Spleen (tissue), 11 donors: ENCODE data around the gene HADHB. TPM values are rescaled to one million over a fixed set of nuclear protein-coding genes. Genes with fewer than 3 reads are reported as not detected.

ENCODE experiments used
- DNase-seq: peaks from one replicate; pipeline ENCODE4 v3.0.0-alpha.2; 2020
- H3K27ac ChIP-seq, 8 donors: fragments of 200-600 bp; sonication (generic) in 7 of 8; 1 replicate in 4 of 8; 2 replicates in 4 of 8; pipeline versions ENCODE4 v1.5.0 to v1.8.0; 2016 to 2021; ENCODE audit warnings: inconsistent platforms in 4 of 8, mild to moderate bottlenecking in 4 of 8, moderate library complexity in 1 of 8
- H3K27me3 ChIP-seq, 7 donors: fragments of 200-600 bp; sonication (generic) in 6 of 7; replicated peaks in 1 of 7; 1 replicate in 4 of 7; 2 replicates in 3 of 7; pipeline versions ENCODE4 v1.5.0 to v1.8.0; 2016 to 2021; ENCODE audit warnings: inconsistent platforms in 3 of 7, mild to moderate bottlenecking in 1 of 7
- H3K36me3 ChIP-seq, 6 donors: fragments of 200-600 bp; sonication (generic) in 5 of 6; 1 replicate in 4 of 6; 2 replicates in 2 of 6; pipeline versions ENCODE4 v1.5.0 to v1.8.0; 2016 to 2021; ENCODE audit warnings: inconsistent platforms in 2 of 6
- H3K4me1 ChIP-seq, 6 donors: fragments of 200-600 bp; sonication (generic) in 5 of 6; 1 replicate in 3 of 6; 2 replicates in 3 of 6; pipeline versions ENCODE4 v1.5.0 to v1.8.0; 2016 to 2021; ENCODE audit warnings: inconsistent platforms in 3 of 6
- H3K4me3 ChIP-seq, 8 donors: fragments of 200-600 bp; sonication (generic) in 7 of 8; 1 replicate in 4 of 8; 2 replicates in 4 of 8; pipeline versions ENCODE4 v1.5.0 to v1.8.0; 2016 to 2021; ENCODE audit warnings: inconsistent platforms in 4 of 8, mild to moderate bottlenecking in 4 of 8, moderate library complexity in 2 of 8
- H3K9me3 ChIP-seq, 8 donors: fragments of 200-600 bp; sonication (generic) in 7 of 8; 1 replicate in 4 of 8; 2 replicates in 4 of 8; pipeline versions ENCODE4 v1.5.0 to v1.8.0; 2016 to 2021; ENCODE audit warnings: inconsistent platforms in 4 of 8
- CTCF ChIP-seq, 11 experiments: fragments of 200-600 bp in 7 of 11; fragments of 450-650 bp in 4 of 11; sonication (generic) in 4 of 11; IDR thresholded peaks in 8 of 11; conservative IDR thresholded peaks in 3 of 11; 1 replicate in 7 of 11; 2 replicates in 4 of 11; pipeline versions ENCODE4 v1.4.0 to v1.8.0; 2016 to 2021; ENCODE audit warnings: antibody characterized with exemption in 11 of 11, inconsistent platforms in 4 of 11, mild to moderate bottlenecking in 1 of 11
- POLR2A ChIP-seq, 3 donors: fragments of 450-650 bp; IDR thresholded peaks; one replicate each; pipeline ENCODE4 v1.5.1; 2017; ENCODE audit warnings: antibody characterized with exemption in 3 of 3, mild to moderate bottlenecking in 1 of 3
- POLR2AphosphoS5 ChIP-seq, 3 donors: sonication (generic); formaldehyde crosslinking; IDR thresholded peaks; one replicate each; pipeline ENCODE4 v1.5.1; 2017; ENCODE audit warnings: antibody characterized with exemption in 3 of 3
- WGBS, 5 donors: extraction: QIAGEN DNeasy Blood & Tissue Kit in 3 of 5; methylation state at CpG; one replicate each; pipeline versions ENCODE4 v1.1.5 to v1.1.7; 2013 to 2018; 5-methylcytosine and 5-hydroxymethylcytosine counted together
- intact Hi-C: fragments of 100-400 bp; cut with DNase I; formaldehyde crosslinking; loops from one replicate; pipeline ENCODE4 v1.15.0; 2023; ENCODE audit warnings: low total_unique reads
- polyA plus RNA-seq, 3 donors: library from polyadenylated mRNA; stranded (reverse); fragments of 200-250 nt; gene quantifications; one replicate each; pipeline ENCODE4 v1.2.1, GENCODE V29; 2013
- total RNA-seq, 7 donors: library from RNA; depleted of rRNA in 3 of 7; stranded (reverse); fragments of >200 nt in 3 of 7; fragmentation: NEBNext Ultra II Directional in 4 of 7; extraction: Animal tissue kit (Norgen Biotek cat#: 25700) in 4 of 7; gene quantifications; one replicate each; pipeline versions ENCODE4 v1.1.0 to v1.2.1, GENCODE V29; 2016 to 2021
- donor health status: healthy with polysubstance abuse.
- donor health status: DM: no; HTN: no; CAD: no; lungs with moderate emphysema.
- donor health status: DM: no; HTN: no; CAD: no.
- donor health status: Bipolar disorder and iron deficiency.
- donor health status: healthy.
- donor health status: DM: no; HTN: no; CAD: no.
- donor health status: DM: yes; HTN: yes; CAD: no.

HADHB gene
- total and polyA plus RNA-seq, 10 donors, result 54.0 to 165 (median 108) TPM

- Histone ChIP-seq H3K9me3 (no peaks in the 10 kb centered on the region), H3K36me3 (peaks cover 0 to 26% (median 0%) of the 10 kb centered on the region in 6 donors), H3K4me3 (no peak overlapping the region), H3K27me3 (no peaks in the 10 kb centered on the region), H3K4me1 (no peaks in the 10 kb centered on the region), H3K27ac (no peak overlapping the region)
- TF ChIP-seq CTCF (IDR thresholded peaks at IDR 0.05 in 8 of 11, conservative IDR thresholded peaks at IDR 0.05 in 3 of 11) (no peak), POLR2AphosphoS5 (IDR thresholded peaks at IDR 0.05) (no peak), POLR2A (IDR thresholded peaks at IDR 0.05) (no peak)
- DNase-seq, result no peak
- WGBS, 5 donors, result 83 to 89% (median 84%) methylated on average over 5 to 9 of the region's 9 CpGs
- intact Hi-C loops, result no loop called here
These were observed 67.7 kb downstream of the HADHB start for GRCh38 chr2:26312471-26312870.

- no peaks in the 10 kb centered on the region for H3K27me3 ChIP-seq
- 83 to 94% (median 85%) methylated on average over 5 to 12 of the region's 12 CpGs for WGBS, 5 donors
- no peak for TF ChIP-seq POLR2A (IDR thresholded peaks at IDR 0.05)
- no peak for TF ChIP-seq POLR2AphosphoS5 (IDR thresholded peaks at IDR 0.05)
- no peak for TF ChIP-seq CTCF (IDR thresholded peaks at IDR 0.05 in 8 of 11, conservative IDR thresholded peaks at IDR 0.05 in 3 of 11)
- H3K27ac ChIP-seq, result no peak overlapping the region
- DNase-seq, result no peak
- intact Hi-C loops, result no loop called here
- H3K4me3 ChIP-seq, result no peak overlapping the region
- no peaks in the 10 kb centered on the region for H3K9me3 ChIP-seq
- peaks cover 0 to 26% (median 0%) of the 10 kb centered on the region in 6 donors for H3K36me3 ChIP-seq
- H3K4me1 ChIP-seq, result no peaks in the 10 kb centered on the region
These were observed 68.7 kb downstream of the HADHB start for GRCh38 chr2:26313446-26313845.

GRCh38 chr2:26314243-26314642, 69.5 kb downstream of the HADHB start:
- 77 to 87% (median 85%) methylated on average over 8 of the region's 8 CpGs for WGBS, 5 donors
- Histone ChIP-seq H3K4me3 (no peak overlapping the region), H3K27me3 (no peaks in the 10 kb centered on the region), H3K4me1 (no peaks in the 10 kb centered on the region), H3K9me3 (no peaks in the 10 kb centered on the region), H3K36me3 (peaks cover 0 to 20% (median 0%) of the 10 kb centered on the region in 6 donors), H3K27ac (no peak overlapping the region)
- intact Hi-C loops, result no loop called here
- no peak for DNase-seq
- no peak for TF ChIP-seq POLR2A (IDR thresholded peaks at IDR 0.05)
- TF ChIP-seq POLR2AphosphoS5 (IDR thresholded peaks at IDR 0.05), result no peak
- TF ChIP-seq CTCF (IDR thresholded peaks at IDR 0.05 in 8 of 11, conservative IDR thresholded peaks at IDR 0.05 in 3 of 11), result no peak

GRCh38 chr2:26316041-26316440, 71.3 kb downstream of the HADHB start:
- intact Hi-C loops, result no loop called here
- TF ChIP-seq CTCF (IDR thresholded peaks at IDR 0.05 in 8 of 11, conservative IDR thresholded peaks at IDR 0.05 in 3 of 11) (no peak), POLR2A (IDR thresholded peaks at IDR 0.05) (no peak), POLR2AphosphoS5 (IDR thresholded peaks at IDR 0.05) (no peak)
- H3K4me3 ChIP-seq, result no peak overlapping the region
- no peak overlapping the region for H3K27ac ChIP-seq
- no peaks in the 10 kb centered on the region for H3K9me3 ChIP-seq
- no peaks in the 10 kb centered on the region for H3K27me3 ChIP-seq
- no peaks in the 10 kb centered on the region for H3K4me1 ChIP-seq
- no peak for DNase-seq
- 58 to 100% (median 66%) methylated on average over 2 of the region's 2 CpGs for WGBS, 5 donors
- H3K36me3 ChIP-seq, result peaks cover 0 to 9% (median 0%) of the 10 kb centered on the region in 6 donors
